PC-9 (cell line): ENCODE data around the gene ARSJ.

ENCODE experiments used
- EZH2 ChIP-seq: fragments of 200-600 bp; sonication (generic); IDR thresholded peaks from 2 replicates; pipeline ENCODE4 v1.8.0; 2017; ENCODE audit warnings: antibody characterized with exemption, low read depth
- TF ChIP-seq, protein P1 (sequence below): fragments of 200-600 bp; sonication (generic); conservative IDR thresholded peaks from 2 replicates; pipeline ENCODE4 v1.6.1; 2017; ENCODE audit warnings: mixed run types, antibody characterized with exemption, mild to moderate bottlenecking, moderate library complexity

DNA sequence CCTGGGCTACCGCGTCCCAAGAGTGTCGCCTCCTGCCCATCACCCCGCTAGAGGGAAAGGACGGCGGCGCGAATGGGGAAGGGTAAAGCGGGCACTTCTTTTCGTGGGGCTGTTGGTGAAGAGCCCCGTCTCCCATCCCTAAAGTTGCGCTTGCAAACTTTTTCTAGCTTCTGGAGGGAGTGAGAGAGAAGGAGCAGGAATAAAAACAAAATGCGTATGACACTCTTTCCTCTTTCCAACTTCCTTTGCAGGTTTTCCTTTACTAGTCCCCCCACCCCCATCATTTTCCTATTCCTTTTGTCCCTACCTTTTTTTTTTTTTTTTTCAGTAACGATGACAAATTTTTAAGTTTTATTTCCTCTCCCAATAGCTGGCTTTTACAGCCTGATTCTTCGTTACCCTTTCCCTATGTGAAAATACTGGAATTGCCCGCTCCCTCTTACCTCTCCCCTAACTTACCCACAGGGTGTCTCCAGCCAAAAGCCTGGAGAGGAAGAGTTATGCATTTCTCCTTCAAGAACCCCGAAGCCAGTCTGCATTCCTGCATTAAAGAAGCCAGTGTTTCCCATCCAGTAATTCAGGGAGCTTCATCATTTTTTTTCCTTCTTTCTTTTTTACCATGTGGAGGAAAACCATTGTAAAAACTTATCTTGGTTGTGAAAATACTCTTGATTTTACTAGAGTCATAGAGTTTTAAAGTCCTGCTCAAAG is 613 bp upstream of the ARSJ start:
- TF ChIP-seq, protein P1, sequence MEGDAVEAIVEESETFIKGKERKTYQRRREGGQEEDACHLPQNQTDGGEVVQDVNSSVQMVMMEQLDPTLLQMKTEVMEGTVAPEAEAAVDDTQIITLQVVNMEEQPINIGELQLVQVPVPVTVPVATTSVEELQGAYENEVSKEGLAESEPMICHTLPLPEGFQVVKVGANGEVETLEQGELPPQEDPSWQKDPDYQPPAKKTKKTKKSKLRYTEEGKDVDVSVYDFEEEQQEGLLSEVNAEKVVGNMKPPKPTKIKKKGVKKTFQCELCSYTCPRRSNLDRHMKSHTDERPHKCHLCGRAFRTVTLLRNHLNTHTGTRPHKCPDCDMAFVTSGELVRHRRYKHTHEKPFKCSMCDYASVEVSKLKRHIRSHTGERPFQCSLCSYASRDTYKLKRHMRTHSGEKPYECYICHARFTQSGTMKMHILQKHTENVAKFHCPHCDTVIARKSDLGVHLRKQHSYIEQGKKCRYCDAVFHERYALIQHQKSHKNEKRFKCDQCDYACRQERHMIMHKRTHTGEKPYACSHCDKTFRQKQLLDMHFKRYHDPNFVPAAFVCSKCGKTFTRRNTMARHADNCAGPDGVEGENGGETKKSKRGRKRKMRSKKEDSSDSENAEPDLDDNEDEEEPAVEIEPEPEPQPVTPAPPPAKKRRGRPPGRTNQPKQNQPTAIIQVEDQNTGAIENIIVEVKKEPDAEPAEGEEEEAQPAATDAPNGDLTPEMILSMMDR = no peak
- TF ChIP-seq EZH2 = no peak
